GM12874 (cell line): ENCODE results near the gene IPPK.

ENCODE experiments used
- TF ChIP-seq, protein P1 (sequence below): IDR thresholded peaks from 2 replicates; pipeline ENCODE4 v1.5.1; 2011; ENCODE audit warnings: low read depth, mild to moderate bottlenecking, control low read depth, low read length, moderate library complexity; ENCODE audit not compliant: insufficient read depth

IPPK gene

DNA sequence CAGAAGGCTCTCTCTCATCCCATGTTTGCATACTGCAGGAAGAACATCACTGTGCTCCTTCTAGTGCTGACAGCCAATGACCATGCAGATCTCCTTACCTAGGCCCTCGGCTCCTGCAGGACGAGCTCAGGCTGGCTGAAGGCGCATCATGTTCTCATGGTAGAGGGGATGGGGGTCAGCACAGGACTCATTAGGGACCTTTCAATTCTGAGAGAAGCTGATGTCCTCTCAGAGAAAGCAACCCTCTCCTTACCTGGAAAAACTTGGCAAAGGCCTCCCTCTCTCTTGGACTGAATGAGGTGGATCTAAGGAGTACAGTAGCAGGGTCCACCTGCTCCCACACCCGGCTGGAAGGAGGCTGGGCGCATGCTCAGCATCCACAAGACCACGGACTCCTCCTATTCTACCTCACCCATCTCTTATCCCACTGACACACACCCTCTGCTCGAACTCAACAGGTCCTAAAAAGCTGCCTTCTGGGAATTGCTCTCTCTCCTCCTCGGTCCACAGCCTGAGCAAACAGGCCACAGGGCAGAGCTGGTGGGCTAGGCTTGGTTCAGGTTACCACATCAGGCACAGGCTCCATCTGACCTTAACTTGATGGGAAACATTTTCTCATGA is 2.9 kb downstream of the IPPK start:
- TF ChIP-seq, protein P1, sequence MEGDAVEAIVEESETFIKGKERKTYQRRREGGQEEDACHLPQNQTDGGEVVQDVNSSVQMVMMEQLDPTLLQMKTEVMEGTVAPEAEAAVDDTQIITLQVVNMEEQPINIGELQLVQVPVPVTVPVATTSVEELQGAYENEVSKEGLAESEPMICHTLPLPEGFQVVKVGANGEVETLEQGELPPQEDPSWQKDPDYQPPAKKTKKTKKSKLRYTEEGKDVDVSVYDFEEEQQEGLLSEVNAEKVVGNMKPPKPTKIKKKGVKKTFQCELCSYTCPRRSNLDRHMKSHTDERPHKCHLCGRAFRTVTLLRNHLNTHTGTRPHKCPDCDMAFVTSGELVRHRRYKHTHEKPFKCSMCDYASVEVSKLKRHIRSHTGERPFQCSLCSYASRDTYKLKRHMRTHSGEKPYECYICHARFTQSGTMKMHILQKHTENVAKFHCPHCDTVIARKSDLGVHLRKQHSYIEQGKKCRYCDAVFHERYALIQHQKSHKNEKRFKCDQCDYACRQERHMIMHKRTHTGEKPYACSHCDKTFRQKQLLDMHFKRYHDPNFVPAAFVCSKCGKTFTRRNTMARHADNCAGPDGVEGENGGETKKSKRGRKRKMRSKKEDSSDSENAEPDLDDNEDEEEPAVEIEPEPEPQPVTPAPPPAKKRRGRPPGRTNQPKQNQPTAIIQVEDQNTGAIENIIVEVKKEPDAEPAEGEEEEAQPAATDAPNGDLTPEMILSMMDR: no peak

DNA sequence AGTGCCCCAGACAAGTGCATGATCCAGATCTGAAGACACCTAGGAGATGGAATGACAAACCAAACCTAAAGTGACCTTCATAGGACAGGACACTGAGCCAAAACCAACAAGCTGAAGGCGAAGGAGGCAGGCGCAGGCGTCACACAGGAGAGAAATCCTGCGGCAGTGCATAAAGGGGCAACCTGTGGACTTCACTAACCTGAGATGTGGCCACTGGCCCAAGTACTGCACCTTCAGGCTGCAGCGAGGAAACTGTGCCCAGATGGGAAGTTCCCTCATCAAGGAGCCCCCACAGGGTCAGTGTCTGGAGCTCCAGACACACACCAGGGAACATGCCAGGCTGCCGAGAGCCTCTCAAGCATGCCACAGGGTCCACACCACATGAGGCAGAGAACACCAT is 3.7 kb downstream of the IPPK start:
- TF ChIP-seq, protein P1: no peak

DNA sequence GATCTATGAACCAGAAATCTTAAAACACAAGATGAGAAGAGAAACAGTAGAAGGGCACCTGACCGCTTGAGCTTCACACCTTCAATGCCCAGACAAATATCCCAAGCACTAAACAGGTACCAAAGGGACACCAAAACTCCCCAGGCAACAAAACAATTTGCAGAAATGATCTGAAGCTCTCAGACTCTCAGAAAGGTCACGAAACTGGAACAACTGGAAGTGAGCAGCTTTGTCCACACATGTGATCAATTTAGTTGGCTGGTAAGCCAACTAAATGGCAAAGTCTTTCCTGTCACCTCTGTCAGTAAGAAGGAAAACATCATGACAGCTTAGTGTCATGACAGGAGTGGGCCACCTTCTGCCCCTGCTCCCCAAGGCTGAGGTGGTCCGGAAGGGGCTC is 4.1 kb downstream of the IPPK start:
- TF ChIP-seq, protein P1: no peak

DNA sequence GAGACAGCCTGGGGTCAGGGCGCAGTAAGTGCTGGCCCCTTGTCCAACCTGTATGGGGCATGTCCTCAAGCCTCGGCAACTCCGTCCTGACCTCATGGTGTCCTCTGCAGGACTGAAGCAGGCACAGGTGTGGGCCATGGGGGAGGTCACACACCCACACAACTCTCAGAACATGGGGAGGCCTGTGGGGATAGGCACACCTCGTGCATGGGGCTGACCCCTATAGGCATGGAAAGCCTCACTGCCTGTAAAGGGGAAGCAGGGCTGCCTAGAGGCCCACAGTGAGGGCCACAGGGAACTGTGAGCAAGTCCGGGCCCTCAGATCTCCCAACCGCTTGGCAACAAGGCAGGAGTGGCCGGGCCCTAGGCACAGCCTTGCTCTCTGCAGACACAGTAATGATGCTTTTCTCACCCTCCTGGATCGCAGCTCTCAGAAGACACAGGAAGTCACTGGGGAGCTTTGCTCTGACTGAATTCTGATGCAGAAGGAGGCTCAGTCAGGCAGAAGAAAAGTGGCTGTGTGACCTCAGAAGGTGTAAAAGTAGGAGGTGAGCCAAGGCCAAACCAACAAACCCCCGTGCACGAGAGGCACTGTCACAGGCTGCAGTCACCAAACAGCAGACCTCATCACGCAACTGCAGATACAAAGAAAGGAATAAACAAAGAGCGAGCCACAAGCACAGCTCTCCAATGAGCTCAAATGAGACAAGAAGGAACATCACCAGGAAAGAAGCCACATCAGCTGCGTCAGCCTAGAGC is 5.4 kb downstream of the IPPK start:
- TF ChIP-seq, protein P1: no peak

DNA sequence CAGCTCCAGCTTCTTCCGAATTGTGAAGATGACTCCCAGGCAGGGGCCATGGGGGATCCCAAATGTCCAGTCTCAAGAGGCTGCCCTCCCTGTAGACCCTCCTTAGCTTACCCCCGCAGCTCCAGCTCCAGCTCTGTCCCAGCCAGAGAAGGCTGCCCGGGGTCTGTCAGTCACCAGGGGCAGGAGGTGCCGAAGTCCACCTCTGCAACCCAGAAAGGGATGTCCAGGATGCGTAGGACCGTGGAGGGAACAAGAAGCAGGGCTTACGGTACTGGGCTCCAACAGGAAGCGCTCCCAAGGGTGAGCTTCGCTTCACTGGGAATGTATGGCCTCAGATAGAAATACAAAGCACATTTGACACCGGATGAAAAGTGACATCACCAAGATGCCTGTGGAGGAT is 6.0 kb downstream of the IPPK start:
- TF ChIP-seq, protein P1: no peak

DNA sequence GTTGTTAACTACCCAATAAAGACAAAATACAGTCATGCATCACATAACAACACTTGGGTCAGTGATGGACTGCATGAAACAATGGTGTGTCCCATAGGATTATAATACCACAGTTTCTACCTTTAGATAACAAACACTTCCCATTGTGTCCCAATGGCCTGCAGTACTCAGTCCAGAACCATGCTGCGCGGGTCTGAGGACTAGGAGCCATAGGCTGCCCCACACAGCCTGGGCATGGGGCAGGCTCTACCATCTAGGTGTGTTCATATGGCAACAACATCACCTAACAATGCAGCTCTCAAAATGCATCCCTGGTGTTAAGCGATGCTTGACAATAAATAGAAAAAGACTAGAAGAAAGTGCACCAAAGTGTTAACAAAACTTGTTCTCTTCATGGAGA is 6.8 kb downstream of the IPPK start:
- TF ChIP-seq, protein P1: no peak

DNA sequence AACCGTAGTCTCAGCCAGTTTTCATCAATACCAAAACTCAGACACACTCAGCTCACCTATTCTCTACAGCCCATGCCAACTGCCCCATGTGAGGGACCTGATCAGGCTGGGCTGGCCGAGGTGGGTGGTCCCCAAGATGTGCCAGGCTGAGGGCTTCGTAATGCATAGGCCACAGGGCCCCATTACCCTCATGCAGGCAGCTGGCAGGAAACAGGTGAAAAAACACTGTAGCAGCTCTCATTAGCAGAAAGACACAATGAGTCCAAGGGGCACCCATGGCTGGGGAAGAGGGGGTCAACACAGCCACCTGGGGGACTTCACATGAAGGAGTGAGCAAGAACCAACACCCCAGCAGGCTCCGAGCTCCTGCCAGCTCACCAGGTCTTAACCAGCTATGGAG is 8.2 kb downstream of the IPPK start:
- TF ChIP-seq, protein P1: no peak
